ENCODE measurements around the gene PLXNA4. TPM values are rescaled to one million over a fixed set of nuclear protein-coding genes. Genes with fewer than 3 reads are reported as not detected.

Gene PLXNA4
- total RNA-seq, 1 experiment from 2014 or later, result 0.11 TPM

DNA sequence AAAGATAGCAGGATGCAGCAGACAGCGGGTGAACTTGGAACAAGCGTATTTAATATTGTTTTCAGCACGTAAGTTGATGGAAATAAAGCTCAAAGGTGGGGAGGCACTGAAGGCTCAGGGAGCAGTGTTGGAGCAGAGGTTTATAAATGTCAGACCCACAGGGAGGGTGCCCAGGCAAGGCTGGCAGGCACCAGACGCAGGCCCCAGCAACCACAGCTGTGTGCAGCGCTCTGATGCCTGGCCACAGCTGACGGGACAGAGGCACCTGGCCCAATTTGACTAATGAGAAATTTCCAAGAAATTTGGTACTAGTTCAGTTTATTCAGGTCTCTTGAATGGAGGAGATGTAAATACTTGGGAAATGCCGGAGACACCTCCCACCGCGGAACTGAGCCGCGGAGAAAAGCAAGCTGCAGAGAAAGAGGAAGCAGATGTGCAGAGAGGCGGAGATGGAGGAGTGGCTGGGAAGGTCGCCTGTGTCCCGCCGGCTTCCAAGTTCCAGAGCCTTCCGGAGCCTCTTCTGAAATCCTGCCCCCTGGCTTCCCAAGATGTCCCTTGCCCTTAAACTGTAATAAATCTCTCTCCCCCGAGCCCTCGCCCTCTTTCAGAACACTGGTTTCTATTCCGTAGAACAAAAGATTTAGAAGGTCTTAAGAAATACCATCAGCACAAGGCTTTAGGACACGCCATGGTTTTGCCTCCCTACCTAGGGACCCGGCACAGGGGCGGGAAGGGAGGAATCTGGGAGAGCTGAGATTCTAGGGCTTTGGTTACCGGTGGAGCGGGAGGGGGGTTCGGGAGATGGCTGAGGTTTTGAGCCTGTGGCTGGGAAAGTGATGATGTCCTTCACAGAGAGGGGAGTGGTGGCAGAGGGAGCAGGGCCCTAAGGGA, 38.4 kb upstream of the PLXNA4 start:
- peaks cover 10% of the 10 kb centered on the region for H3K27me3 ChIP-seq (replicated peaks; ENCODE audit: insufficient read depth, low read depth, low read length, poor library complexity)
- DNase-seq (ENCODE audit: low spot score), result peak; percentile 19

DNA sequence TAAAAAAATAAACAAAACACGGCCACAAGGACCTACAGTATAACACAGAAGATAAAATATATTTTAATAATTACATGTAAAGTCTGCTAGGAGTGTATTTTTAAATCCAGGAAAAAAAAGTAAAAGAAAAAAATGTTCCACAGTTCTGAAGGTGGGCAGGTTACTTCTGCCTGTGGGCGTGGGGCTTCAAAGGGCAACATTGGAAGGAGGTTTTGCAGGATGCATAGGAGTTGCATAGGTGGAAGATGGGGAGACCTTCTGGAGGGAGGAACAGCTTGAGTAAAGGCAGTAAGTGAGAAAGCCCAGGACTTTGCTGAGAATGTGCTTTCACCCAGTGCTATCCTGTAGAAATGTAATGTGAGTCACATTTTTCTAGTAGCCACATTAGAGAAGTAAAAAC, 37.5 kb upstream of the PLXNA4 start:
- Histone ChIP-seq H3K4me3 (ENCODE audit: low read depth, low read length, poor library complexity, severe bottlenecking) (no peak overlapping the region), H3K9me3 (ENCODE audit: low read depth, low read length, poor library complexity, severe bottlenecking) (no peaks in the 10 kb centered on the region), H3K27me3 (replicated peaks; ENCODE audit: insufficient read depth, low read depth, low read length, poor library complexity) (peaks cover 10% of the 10 kb centered on the region), H3K36me3 (ENCODE audit: insufficient read depth, low read length, poor library complexity, severe bottlenecking) (no peaks in the 10 kb centered on the region), H3K27ac (ENCODE audit: low read depth, low read length, poor library complexity, severe bottlenecking) (no peak overlapping the region), H3K4me1 (ENCODE audit: insufficient read depth, low read length, poor library complexity, severe bottlenecking) (no peaks in the 10 kb centered on the region)
- BruUV-seq (replicated peaks), result no TSS peak
- ChIA-PET POLR2A (ENCODE audit: low non-redundant PET) (no interaction called here), CTCF (no interaction called here)
- intact Hi-C loops (cut with micrococcal nuclease; ENCODE audit: unreplicated experiment), result no loop called here
- TF ChIP-seq, protein P1, sequence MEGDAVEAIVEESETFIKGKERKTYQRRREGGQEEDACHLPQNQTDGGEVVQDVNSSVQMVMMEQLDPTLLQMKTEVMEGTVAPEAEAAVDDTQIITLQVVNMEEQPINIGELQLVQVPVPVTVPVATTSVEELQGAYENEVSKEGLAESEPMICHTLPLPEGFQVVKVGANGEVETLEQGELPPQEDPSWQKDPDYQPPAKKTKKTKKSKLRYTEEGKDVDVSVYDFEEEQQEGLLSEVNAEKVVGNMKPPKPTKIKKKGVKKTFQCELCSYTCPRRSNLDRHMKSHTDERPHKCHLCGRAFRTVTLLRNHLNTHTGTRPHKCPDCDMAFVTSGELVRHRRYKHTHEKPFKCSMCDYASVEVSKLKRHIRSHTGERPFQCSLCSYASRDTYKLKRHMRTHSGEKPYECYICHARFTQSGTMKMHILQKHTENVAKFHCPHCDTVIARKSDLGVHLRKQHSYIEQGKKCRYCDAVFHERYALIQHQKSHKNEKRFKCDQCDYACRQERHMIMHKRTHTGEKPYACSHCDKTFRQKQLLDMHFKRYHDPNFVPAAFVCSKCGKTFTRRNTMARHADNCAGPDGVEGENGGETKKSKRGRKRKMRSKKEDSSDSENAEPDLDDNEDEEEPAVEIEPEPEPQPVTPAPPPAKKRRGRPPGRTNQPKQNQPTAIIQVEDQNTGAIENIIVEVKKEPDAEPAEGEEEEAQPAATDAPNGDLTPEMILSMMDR (conservative IDR thresholded peaks at IDR 0.05; ENCODE audit: low read depth, low read length), result no peak
- TF ChIP-seq EZH2 (IDR thresholded peaks at IDR 0.05; ENCODE audit: borderline replicate concordance, low read depth, low read length, poor library complexity, severe bottlenecking), result no peak
- DNase-seq (ENCODE audit: low spot score), result no peak

More for the DNA sequence above, 38.4 kb upstream of the PLXNA4 start:
- Histone ChIP-seq H3K36me3 (ENCODE audit: insufficient read depth, low read length, poor library complexity, severe bottlenecking) (no peaks in the 10 kb centered on the region), H3K4me3 (ENCODE audit: low read depth, low read length, poor library complexity, severe bottlenecking) (no peak overlapping the region), H3K9me3 (ENCODE audit: low read depth, low read length, poor library complexity, severe bottlenecking) (no peaks in the 10 kb centered on the region), H3K27ac (ENCODE audit: low read depth, low read length, poor library complexity, severe bottlenecking) (no peak overlapping the region), H3K4me1 (ENCODE audit: insufficient read depth, low read length, poor library complexity, severe bottlenecking) (no peaks in the 10 kb centered on the region)
- POLR2A ChIA-PET (ENCODE audit: low non-redundant PET), result no interaction called here
- CTCF ChIA-PET, result no interaction called here
- BruUV-seq (replicated peaks), result no TSS peak
- TF ChIP-seq EZH2 (IDR thresholded peaks at IDR 0.05; ENCODE audit: borderline replicate concordance, low read depth, low read length, poor library complexity, severe bottlenecking), result no peak
- TF ChIP-seq, protein P1 (conservative IDR thresholded peaks at IDR 0.05; ENCODE audit: low read depth, low read length), result no peak
- intact Hi-C loops (cut with micrococcal nuclease; ENCODE audit: unreplicated experiment), result no loop called here

DNA sequence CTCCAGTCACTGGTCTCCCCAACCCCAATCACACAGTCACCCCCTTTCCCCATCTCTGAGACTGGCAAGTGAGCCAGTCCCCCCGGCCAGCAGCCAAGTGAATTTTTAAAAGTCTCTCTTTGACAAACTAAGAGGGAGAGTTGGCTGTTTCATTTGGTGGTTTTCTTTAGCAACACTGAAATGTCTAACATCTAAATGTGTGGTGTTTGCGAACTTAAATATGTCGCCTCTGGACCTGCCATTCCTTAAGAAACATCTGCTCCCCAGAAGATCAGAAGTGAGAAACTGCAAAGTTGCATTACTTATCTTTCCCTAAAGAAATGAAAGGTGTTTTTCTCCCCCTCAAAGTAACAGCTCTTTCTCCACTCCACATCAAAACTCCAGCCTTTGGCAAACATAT, 34.7 kb upstream of the PLXNA4 start:
- Histone ChIP-seq H3K36me3 (ENCODE audit: insufficient read depth, low read length, poor library complexity, severe bottlenecking) (no peaks in the 10 kb centered on the region), H3K4me3 (ENCODE audit: low read depth, low read length, poor library complexity, severe bottlenecking) (no peak overlapping the region), H3K27me3 (replicated peaks; ENCODE audit: insufficient read depth, low read depth, low read length, poor library complexity) (peaks cover 10% of the 10 kb centered on the region), H3K9me3 (ENCODE audit: low read depth, low read length, poor library complexity, severe bottlenecking) (no peaks in the 10 kb centered on the region), H3K27ac (ENCODE audit: low read depth, low read length, poor library complexity, severe bottlenecking) (no peak overlapping the region), H3K4me1 (ENCODE audit: insufficient read depth, low read length, poor library complexity, severe bottlenecking) (no peaks in the 10 kb centered on the region)
- intact Hi-C loops (cut with micrococcal nuclease; ENCODE audit: unreplicated experiment), result no loop called here
- no peak for DNase-seq (ENCODE audit: low spot score)
- TF ChIP-seq EZH2 (IDR thresholded peaks at IDR 0.05; ENCODE audit: borderline replicate concordance, low read depth, low read length, poor library complexity, severe bottlenecking), result no peak
- TF ChIP-seq, protein P1 (conservative IDR thresholded peaks at IDR 0.05; ENCODE audit: low read depth, low read length), result no peak
- no TSS peak for BruUV-seq (replicated peaks)
- ChIA-PET POLR2A (ENCODE audit: low non-redundant PET) (no interaction called here), CTCF (no interaction called here)

Data from A673 (cell line).